Kidney (tissue), 14 donors: ENCODE data around the gene C9orf43. TPM values are rescaled to one million over a fixed set of nuclear protein-coding genes. Genes with fewer than 3 reads are reported as not detected.

Experiments
- DNase-seq, 5 donors: peaks; one replicate each; pipeline ENCODE4 v3.0.0-alpha.2; 2013 to 2020
- FAIRE-seq: peaks from 2 replicates; lab custom pipeline; 2012; peaks lifted over from hg19 to GRCh38; lab: Jason Lieb, UNC
- H3K27ac ChIP-seq, 2 donors: one replicate each; pipeline ENCODE4 v1.7.0; 2013; ENCODE audit warnings: low read depth in 2 of 2, low read length in 2 of 2, inconsistent platforms in 1 of 2
- H3K27me3 ChIP-seq: one replicate; pipeline ENCODE4 v1.7.1; 2013; ENCODE audit warnings: low read length, inconsistent platforms; ENCODE audit not compliant: control insufficient read depth, insufficient read depth
- H3K36me3 ChIP-seq, 3 donors: one replicate each; pipeline versions ENCODE4 v1.7.0 to v1.7.1; 2013; ENCODE audit warnings: low read length in 3 of 3, control low read depth in 1 of 3, inconsistent platforms in 1 of 3; ENCODE audit not compliant: insufficient read depth in 3 of 3, control insufficient read depth in 2 of 3
- H3K4me1 ChIP-seq, 3 donors: one replicate each; pipeline versions ENCODE4 v1.7.0 to v1.7.1; 2013; ENCODE audit warnings: low read length in 3 of 3, inconsistent platforms in 1 of 3, low read depth in 1 of 3; ENCODE audit not compliant: control insufficient read depth in 2 of 3, insufficient read depth in 2 of 3
- H3K4me3 ChIP-seq, 3 donors: one replicate each; pipeline versions ENCODE4 v1.7.0 to v1.8.1; 2013; ENCODE audit warnings: low read length in 3 of 3, control low read depth in 1 of 3, inconsistent platforms in 1 of 3
- H3K9ac ChIP-seq, 3 donors: one replicate each; pipeline versions ENCODE4 v1.7.0 to v1.7.1; 2013; ENCODE audit warnings: low read length in 3 of 3, control low read depth in 1 of 3, inconsistent platforms in 1 of 3
- H3K9me3 ChIP-seq, 3 donors: one replicate each; pipeline versions ENCODE4 v1.7.0 to v1.7.1; 2013; ENCODE audit warnings: low read length in 3 of 3, control low read depth in 1 of 3, inconsistent platforms in 1 of 3; ENCODE audit not compliant: control insufficient read depth in 2 of 3, insufficient read depth in 1 of 3
- intact Hi-C: fragments of 100-400 bp; cut with DNase I; formaldehyde crosslinking; loops from one replicate; pipeline ENCODE4 v1.11.1; 2022
- polyA plus RNA-seq: library from polyadenylated mRNA; stranded (reverse); fragments of 350-450 nt; fragmentation: Illumina TruSeq; extraction: RNeasy Lipid Tissue Mini Kit (QIAGEN cat#74804); gene quantifications from one replicate; pipeline ENCODE4 v1.2.3, GENCODE V29; 2014; ENCODE audit warnings: low read depth, low replicate concordance; ENCODE audit not compliant: insufficient read depth
- total RNA-seq: library from RNA; stranded (reverse); fragmentation: NEBNext Ultra II Directional; extraction: Animal tissue kit (Norgen Biotek cat#: 25700); gene quantifications from one replicate; pipeline ENCODE4 v1.2.1, GENCODE V29; 2021
- TF ChIP-seq, protein P1 (sequence below): IDR thresholded peaks from 3 replicates; pipeline ENCODE4 v1.5.1; 2012; ENCODE audit warnings: mild to moderate bottlenecking, moderate library complexity, borderline replicate concordance; ENCODE audit not compliant: insufficient read depth; ENCODE audit errors: extremely low read depth
- donor health status: control.
- donor health status: control.
- donor health status: control.
- donor health status: control.
- donor health status: control.
- donor health status: DM: yes; HTN: yes; CAD: no.
- donor health status: Normal renal cell carcinoma (clear cell type).

C9orf43 gene
- total and polyA plus RNA-seq, 2 donors from 2014 or later = 0.50 to 0.80 TPM

- intact Hi-C loops = no loop called here
- DNase-seq (no peak), FAIRE-seq (no peak)
- H3K27me3 ChIP-seq = no peaks in the 10 kb centered on the region
- H3K4me1 ChIP-seq = peaks cover 0 to 4% (median 0%) of the 10 kb centered on the region in 3 donors
- no peaks in the 10 kb centered on the region for H3K36me3 ChIP-seq
- TF ChIP-seq, protein P1, sequence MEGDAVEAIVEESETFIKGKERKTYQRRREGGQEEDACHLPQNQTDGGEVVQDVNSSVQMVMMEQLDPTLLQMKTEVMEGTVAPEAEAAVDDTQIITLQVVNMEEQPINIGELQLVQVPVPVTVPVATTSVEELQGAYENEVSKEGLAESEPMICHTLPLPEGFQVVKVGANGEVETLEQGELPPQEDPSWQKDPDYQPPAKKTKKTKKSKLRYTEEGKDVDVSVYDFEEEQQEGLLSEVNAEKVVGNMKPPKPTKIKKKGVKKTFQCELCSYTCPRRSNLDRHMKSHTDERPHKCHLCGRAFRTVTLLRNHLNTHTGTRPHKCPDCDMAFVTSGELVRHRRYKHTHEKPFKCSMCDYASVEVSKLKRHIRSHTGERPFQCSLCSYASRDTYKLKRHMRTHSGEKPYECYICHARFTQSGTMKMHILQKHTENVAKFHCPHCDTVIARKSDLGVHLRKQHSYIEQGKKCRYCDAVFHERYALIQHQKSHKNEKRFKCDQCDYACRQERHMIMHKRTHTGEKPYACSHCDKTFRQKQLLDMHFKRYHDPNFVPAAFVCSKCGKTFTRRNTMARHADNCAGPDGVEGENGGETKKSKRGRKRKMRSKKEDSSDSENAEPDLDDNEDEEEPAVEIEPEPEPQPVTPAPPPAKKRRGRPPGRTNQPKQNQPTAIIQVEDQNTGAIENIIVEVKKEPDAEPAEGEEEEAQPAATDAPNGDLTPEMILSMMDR = no peak
- no peak overlapping the region for H3K27ac ChIP-seq
- no peak overlapping the region for H3K9ac ChIP-seq
- H3K9me3 ChIP-seq = no peaks in the 10 kb centered on the region
- H3K4me3 ChIP-seq = no peak overlapping the region
Observed at GRCh38 chr9:113476511-113476916, 66.0 kb downstream of the C9orf43 start.

DNA sequence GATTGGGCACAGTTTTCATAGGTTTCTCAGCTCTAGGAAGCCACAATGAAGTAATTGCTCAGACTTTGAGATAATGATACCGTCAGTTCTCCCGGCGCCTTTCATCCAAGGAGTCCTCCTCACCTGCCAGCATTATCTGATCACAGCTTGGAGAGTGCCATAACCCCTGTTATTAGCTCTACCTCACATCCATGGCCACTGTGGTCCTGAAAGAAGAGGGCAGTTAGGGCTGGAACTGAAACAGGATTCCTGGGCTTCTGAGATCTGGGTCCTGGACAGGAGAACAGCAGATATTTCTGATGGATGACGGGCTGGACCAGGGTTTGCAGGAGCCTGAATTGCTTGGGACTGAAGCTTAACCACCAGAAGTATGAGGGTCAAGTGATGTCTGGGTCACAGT is 66.5 kb downstream of the C9orf43 start:
- Histone ChIP-seq H3K27ac (no peak overlapping the region), H3K4me1 (peaks cover 0 to 3% (median 0%) of the 10 kb centered on the region in 3 donors), H3K9ac (no peak overlapping the region), H3K27me3 (no peaks in the 10 kb centered on the region), H3K4me3 (no peak overlapping the region), H3K36me3 (no peaks in the 10 kb centered on the region), H3K9me3 (no peaks in the 10 kb centered on the region)
- intact Hi-C loops = no loop called here
- FAIRE-seq (no peak), DNase-seq (no peak)
- TF ChIP-seq, protein P1 = no peak

GRCh38 chr9:113477661-113478060 is 67.1 kb downstream of the C9orf43 start:
- Histone ChIP-seq H3K4me3 (no peak overlapping the region), H3K36me3 (no peaks in the 10 kb centered on the region), H3K27ac (no peak overlapping the region), H3K4me1 (peaks cover 0 to 3% (median 0%) of the 10 kb centered on the region in 3 donors), H3K9ac (no peak overlapping the region), H3K27me3 (no peaks in the 10 kb centered on the region), H3K9me3 (no peaks in the 10 kb centered on the region)
- intact Hi-C loops = no loop called here
- FAIRE-seq (no peak), DNase-seq (no peak)
- TF ChIP-seq, protein P1 = no peak

GRCh38 chr9:113479174-113479621 is 68.7 kb downstream of the C9orf43 start:
- no peak for FAIRE-seq
- intact Hi-C loops = no loop called here

More at GRCh38 chr9:113479174-113479621, 68.7 kb downstream of the C9orf43 start:
- Histone ChIP-seq H3K27ac (no peak overlapping the region), H3K4me1 (peaks cover 0 to 3% (median 0%) of the 10 kb centered on the region in 3 donors), H3K4me3 (no peak overlapping the region), H3K36me3 (no peaks in the 10 kb centered on the region), H3K27me3 (no peaks in the 10 kb centered on the region), H3K9ac (no peak overlapping the region), H3K9me3 (no peaks in the 10 kb centered on the region)
- TF ChIP-seq, protein P1 = no peak
- no peak for DNase-seq
